Suprapubic skin (tissue), 4 donors: ENCODE measurements around the gene ATP6V0A4. TPM values are rescaled to one million over a fixed set of nuclear protein-coding genes. Genes with fewer than 3 reads are reported as not detected.

Source experiments
- DNase-seq, 2 donors: peaks; one replicate each; pipeline ENCODE4 v3.0.0-alpha.2; 2019; ENCODE audit warnings: low spot score in 2 of 2
- H3K27ac ChIP-seq: fragments of 200-600 bp; sonication (generic); one replicate; pipeline ENCODE4 v1.5.1; 2019
- H3K27me3 ChIP-seq: fragments of 200-600 bp; sonication (generic); one replicate; pipeline ENCODE4 v1.5.1; 2019
- H3K36me3 ChIP-seq: fragments of 200-600 bp; sonication (generic); one replicate; pipeline ENCODE4 v1.5.1; 2019
- H3K4me1 ChIP-seq: fragments of 200-600 bp; sonication (generic); one replicate; pipeline ENCODE4 v1.5.1; 2019
- H3K4me3 ChIP-seq: fragments of 200-600 bp; sonication (generic); one replicate; pipeline ENCODE4 v1.5.1; 2019; ENCODE audit warnings: mild to moderate bottlenecking
- H3K9me3 ChIP-seq: fragments of 200-600 bp; sonication (generic); one replicate; pipeline ENCODE4 v1.5.1; 2019
- CTCF ChIP-seq, 2 donors: fragments of 200-600 bp in 1 of 2; fragments of 450-650 bp in 1 of 2; sonication (generic) in 1 of 2; IDR thresholded peaks; one replicate each; pipeline ENCODE4 v1.5.1; 2016 to 2019; ENCODE audit warnings: antibody characterized with exemption in 2 of 2, mild to moderate bottlenecking in 1 of 2, moderate library complexity in 1 of 2
- EP300 ChIP-seq: sonication (generic); formaldehyde crosslinking; IDR thresholded peaks from one replicate; pipeline ENCODE4 v1.6.1; 2017; ENCODE audit warnings: antibody characterized with exemption
- POLR2A ChIP-seq, 2 donors: fragments of 450-650 bp; IDR thresholded peaks; one replicate each; pipeline ENCODE4 v1.6.1; 2017; ENCODE audit warnings: antibody characterized with exemption in 2 of 2, mild to moderate bottlenecking in 2 of 2, moderate library complexity in 2 of 2
- POLR2AphosphoS5 ChIP-seq, 3 donors: sonication (generic); formaldehyde crosslinking; IDR thresholded peaks; one replicate each; pipeline ENCODE4 v1.6.1; 2017; ENCODE audit warnings: antibody characterized with exemption in 3 of 3
- WGBS: methylation state at CpG from one replicate; pipeline ENCODE4 v1.1.5; 2018; 5-methylcytosine and 5-hydroxymethylcytosine counted together
- total RNA-seq, 4 donors: library from RNA; depleted of rRNA; stranded (reverse); fragments of >200 nt; gene quantifications; one replicate each; pipeline ENCODE4 v1.1.0, GENCODE V29; 2016

ATP6V0A4 gene
- total RNA-seq, 4 donors from 2014 or later, result 16.6 to 37.2 (median 28.4) TPM

GRCh38 chr7:138829335-138829734 lies 31.3 kb upstream of the ATP6V0A4 start:
- Histone ChIP-seq H3K27me3 (no peaks in the 10 kb centered on the region), H3K4me3 (no peak overlapping the region), H3K4me1 (no peaks in the 10 kb centered on the region), H3K9me3 (no peaks in the 10 kb centered on the region), H3K27ac (no peak overlapping the region), H3K36me3 (no peaks in the 10 kb centered on the region)
- WGBS, result 85% methylated on average over 11 of the region's 11 CpGs
- TF ChIP-seq CTCF (IDR thresholded peaks at IDR 0.05), result no peak
- TF ChIP-seq POLR2A (IDR thresholded peaks at IDR 0.05), result no peak
- no peak for TF ChIP-seq POLR2AphosphoS5 (IDR thresholded peaks at IDR 0.05)
- no peak for TF ChIP-seq EP300
- DNase-seq, result no peak

GRCh38 chr7:138828302-138828701 lies 30.3 kb upstream of the ATP6V0A4 start:
- Histone ChIP-seq H3K4me1 (no peaks in the 10 kb centered on the region), H3K9me3 (no peaks in the 10 kb centered on the region), H3K27ac (no peak overlapping the region), H3K4me3 (no peak overlapping the region), H3K27me3 (no peaks in the 10 kb centered on the region), H3K36me3 (no peaks in the 10 kb centered on the region)
- TF ChIP-seq POLR2A (IDR thresholded peaks at IDR 0.05) (no peak), EP300 (no peak), CTCF (IDR thresholded peaks at IDR 0.05) (no peak), POLR2AphosphoS5 (IDR thresholded peaks at IDR 0.05) (no peak)
- 69% methylated on average over 2 of the region's 2 CpGs for WGBS
- DNase-seq, result no peak

GRCh38 chr7:138825049-138825721 lies 27.2 kb upstream of the ATP6V0A4 start:
- Histone ChIP-seq H3K36me3 (no peaks in the 10 kb centered on the region), H3K9me3 (no peaks in the 10 kb centered on the region), H3K4me1 (no peaks in the 10 kb centered on the region), H3K27ac (no peak overlapping the region), H3K27me3 (no peaks in the 10 kb centered on the region), H3K4me3 (no peak overlapping the region)
- no peak for DNase-seq
- WGBS, result 88% methylated on average over 11 of the region's 11 CpGs
- TF ChIP-seq EP300, result no peak
- TF ChIP-seq POLR2AphosphoS5 (IDR thresholded peaks at IDR 0.05), result no peak
- TF ChIP-seq CTCF (IDR thresholded peaks at IDR 0.05), result no peak
- TF ChIP-seq POLR2A (IDR thresholded peaks at IDR 0.05), result no peak

- 90% methylated on average over 11 of the region's 11 CpGs for WGBS
- H3K4me3 ChIP-seq, result no peak overlapping the region
- H3K27ac ChIP-seq, result no peak overlapping the region
- no peaks in the 10 kb centered on the region for H3K4me1 ChIP-seq
- no peaks in the 10 kb centered on the region for H3K36me3 ChIP-seq
- DNase-seq, result no peak
- no peaks in the 10 kb centered on the region for H3K27me3 ChIP-seq
- TF ChIP-seq POLR2A (IDR thresholded peaks at IDR 0.05) (no peak), EP300 (no peak), POLR2AphosphoS5 (IDR thresholded peaks at IDR 0.05) (no peak), CTCF (IDR thresholded peaks at IDR 0.05) (no peak)
- H3K9me3 ChIP-seq, result no peaks in the 10 kb centered on the region
Measured at GRCh38 chr7:138822867-138823535, 25.0 kb upstream of the ATP6V0A4 start.

GRCh38 chr7:138821912-138822311 lies 23.9 kb upstream of the ATP6V0A4 start:
- Histone ChIP-seq H3K27ac (no peak overlapping the region), H3K36me3 (no peaks in the 10 kb centered on the region), H3K4me1 (no peaks in the 10 kb centered on the region), H3K27me3 (no peaks in the 10 kb centered on the region), H3K4me3 (no peak overlapping the region), H3K9me3 (no peaks in the 10 kb centered on the region)
- WGBS, result 90% methylated on average over 7 of the region's 7 CpGs
- TF ChIP-seq POLR2A (IDR thresholded peaks at IDR 0.05) (no peak), CTCF (IDR thresholded peaks at IDR 0.05) (no peak), POLR2AphosphoS5 (IDR thresholded peaks at IDR 0.05) (no peak), EP300 (no peak)
- no peak for DNase-seq
